Heart left ventricle (tissue), 16 donors: Measurements from ENCODE around the gene DMD. TPM values are rescaled to one million over a fixed set of nuclear protein-coding genes. Genes with fewer than 3 reads are reported as not detected.

ENCODE experiments used
- ATAC-seq, 4 donors: fragments of 200-7000 bp; cut with Tn5 transposase; one replicate each; pipeline ENCODE4 v1.9.1; 2020 to 2022; ENCODE audit warnings: moderate library complexity in 4 of 4, mild to moderate bottlenecking in 3 of 4, moderate number of reproducible peaks in 1 of 4
- DNase-seq, 5 donors: peaks; one replicate each; pipeline ENCODE4 v3.0.0-alpha.2; 2020
- H3K27ac ChIP-seq, 12 donors: fragments of 200-600 bp; sonication (generic) in 4 of 12; one replicate each; pipeline versions ENCODE4 v1.5.0 to v1.8.0; 2016 to 2022; ENCODE audit warnings: mild to moderate bottlenecking in 2 of 12
- H3K27me3 ChIP-seq, 9 donors: fragments of 200-600 bp; sonication (generic) in 2 of 9; one replicate each; pipeline versions ENCODE4 v1.5.1 to v1.8.0; 2016 to 2022; ENCODE audit warnings: mild to moderate bottlenecking in 3 of 9
- H3K36me3 ChIP-seq, 9 donors: fragments of 200-600 bp; sonication (generic) in 2 of 9; one replicate each; pipeline versions ENCODE4 v1.5.0 to v1.8.0; 2018 to 2022; ENCODE audit warnings: mild to moderate bottlenecking in 2 of 9
- H3K4me1 ChIP-seq, 12 donors: fragments of 200-600 bp; sonication (generic) in 4 of 12; one replicate each; pipeline versions ENCODE4 v1.5.0 to v1.8.0; 2016 to 2022; ENCODE audit warnings: mild to moderate bottlenecking in 3 of 12
- H3K4me3 ChIP-seq, 12 donors: fragments of 200-600 bp; sonication (generic) in 4 of 12; one replicate each; pipeline versions ENCODE4 v1.5.0 to v1.8.0; 2017 to 2022; ENCODE audit warnings: mild to moderate bottlenecking in 9 of 12, moderate library complexity in 4 of 12
- H3K9me3 ChIP-seq, 12 donors: fragments of 200-600 bp; sonication (generic) in 4 of 12; one replicate each; pipeline versions ENCODE4 v1.5.0 to v1.8.0; 2016 to 2022; ENCODE audit warnings: mild to moderate bottlenecking in 1 of 12
- CTCF ChIP-seq, 12 donors: fragments of 200-600 bp; sonication (generic) in 4 of 12; IDR thresholded peaks; one replicate each; pipeline versions ENCODE4 v1.5.0 to v1.8.0; 2018 to 2022; ENCODE audit warnings: antibody characterized with exemption in 12 of 12, mild to moderate bottlenecking in 5 of 12
- POLR2A ChIP-seq, 2 donors: fragments of 450-650 bp; IDR thresholded peaks; one replicate each; pipeline ENCODE4 v1.6.1; 2017; ENCODE audit warnings: antibody characterized with exemption in 2 of 2, mild to moderate bottlenecking in 2 of 2, moderate library complexity in 2 of 2
- WGBS, 4 donors: extraction: QIAGEN DNeasy Blood & Tissue Kit in 2 of 4; methylation state at CpG; one replicate each; pipeline versions ENCODE4 v1.1.5 to v1.1.7; 2013 to 2018; 5-methylcytosine and 5-hydroxymethylcytosine counted together
- intact Hi-C, 10 donors: fragments of 100-400 bp; cut with DNase I; formaldehyde crosslinking; loops; one replicate each; pipeline versions ENCODE4 v1.11.1 to v1.14.2; 2022
- polyA plus RNA-seq, 2 donors: library from polyadenylated mRNA; stranded (reverse); fragments of 200-250 nt; gene quantifications; one replicate each; pipeline ENCODE4 v1.2.3, GENCODE V29; 2013
- total RNA-seq, 9 donors: library from RNA; depleted of rRNA in 2 of 9; stranded (reverse); fragments of >200 nt in 2 of 9; fragmentation: NEBNext Ultra II Directional in 3 of 9; extraction: Animal tissue kit (Norgen Biotek cat#: 25700) in 3 of 9; gene quantifications; one replicate each; pipeline versions ENCODE4 v1.1.0 to v1.2.4, GENCODE V29; 2016 to 2023
- donor health status: ischemic (EF 13 %, LVEDD 7.1; RV severe dilation, severe dysfunction).
- donor health status: healthy with polysubstance abuse.
- donor health status: DM: no; HTN: yes; CAD: no.
- donor health status: DM: no; HTN: no; CAD: no.
- donor health status: ischemic (EF 25% LVEDD 6.9; RV normal size, moderate dysfunction).
- donor health status: ischemic (EF 25% LVEDD 5.7; RV mildly dilated, moderate dysfunction).
- donor health status: healthy.
- donor health status: DM: yes; HTN: yes; CAD: no.
- donor health status: ischemic (EF 35%, LVEDD 5.7; RV mildly dilated, moderate dysfunction).
- donor health status: nonischemic (EF 11% LVEDD 7.7; RV severe dilation, severe dysfunction).
- donor health status: DM: yes; HTN: yes; CAD: no.
- donor health status: PGD.
- donor health status: ischemic (EF 29% LVEDD 5.4; RV normal size, mild dysfunction).
- donor health status: nonischemic (EF 23%, LVEDD 6.1; RV moderate dilation, normal function).

The DMD gene
- total and polyA plus RNA-seq, 11 donors = 34.7 to 236 (median 162) TPM

GRCh38 chrX:31223817-31224216, 1987.5 kb downstream of the DMD start:
- DNase-seq (no peak), ATAC-seq (peak in 1 of 4 donors; percentile 50)
- intact Hi-C loops = no loop called here
- TF ChIP-seq POLR2A (IDR thresholded peaks at IDR 0.05) (no peak), CTCF (IDR thresholded peaks at IDR 0.05) (no peak)
- Histone ChIP-seq H3K27ac (no peak overlapping the region), H3K9me3 (no peaks in the 10 kb centered on the region), H3K4me3 (no peak overlapping the region), H3K27me3 (no peaks in the 10 kb centered on the region), H3K4me1 (peaks cover 0 to 14% (median 2%) of the 10 kb centered on the region in 12 donors), H3K36me3 (peaks cover 0 to 9% (median 0%) of the 10 kb centered on the region in 9 donors)
- WGBS, 4 donors = 57 to 63% (median 61%) methylated on average over 3 of the region's 3 CpGs

GRCh38 chrX:31222946-31223345, 1988.4 kb downstream of the DMD start:
- TF ChIP-seq POLR2A (IDR thresholded peaks at IDR 0.05) (no peak), CTCF (IDR thresholded peaks at IDR 0.05) (no peak)
- WGBS, 4 donors = 78 to 84% (median 83%) methylated on average over 6 of the region's 6 CpGs
- H3K9me3 ChIP-seq = no peaks in the 10 kb centered on the region
- no peak overlapping the region for H3K27ac ChIP-seq
- intact Hi-C loops = no loop called here
- DNase-seq = no peak
- no peak for ATAC-seq
- H3K4me1 ChIP-seq = peaks cover 0 to 17% (median 2%) of the 10 kb centered on the region in 12 donors
- no peaks in the 10 kb centered on the region for H3K27me3 ChIP-seq
- peaks cover 0 to 9% (median 0%) of the 10 kb centered on the region in 9 donors for H3K36me3 ChIP-seq
- H3K4me3 ChIP-seq = no peak overlapping the region

GRCh38 chrX:31219174-31219573, 1992.2 kb downstream of the DMD start:
- intact Hi-C loops = loop anchor here in 3 of 10 donors (10.0 kb wide), 4 partner anchors 46 to 436 kb away; no protein-coding TSS in a partner anchor
- no peaks in the 10 kb centered on the region for H3K27me3 ChIP-seq
- no peak for DNase-seq

GRCh38 chrX:31217084-31217483, 1994.3 kb downstream of the DMD start:
- intact Hi-C loops = loop anchor here in 3 of 10 donors (10.0 kb wide), 4 partner anchors 48 to 438 kb away; no protein-coding TSS in a partner anchor
- peak overlapping the region in 3 of 12 donors; percentile 13 to 24 (median 17) for H3K27ac ChIP-seq

More at GRCh38 chrX:31219174-31219573, 1992.2 kb downstream of the DMD start:
- H3K9me3 ChIP-seq = no peaks in the 10 kb centered on the region
- TF ChIP-seq POLR2A (IDR thresholded peaks at IDR 0.05) (no peak), CTCF (IDR thresholded peaks at IDR 0.05) (no peak)
- peaks cover 0 to 9% (median 0%) of the 10 kb centered on the region in 9 donors for H3K36me3 ChIP-seq
- no peak overlapping the region for H3K27ac ChIP-seq
- WGBS, 4 donors = 49 to 65% (median 58%) methylated on average over 6 of the region's 6 CpGs
- no peak overlapping the region for H3K4me3 ChIP-seq
- H3K4me1 ChIP-seq = peaks cover 0 to 30% (median 10%) of the 10 kb centered on the region in 12 donors
- ATAC-seq = no peak

More at GRCh38 chrX:31217084-31217483, 1994.3 kb downstream of the DMD start:
- TF ChIP-seq POLR2A (IDR thresholded peaks at IDR 0.05) (no peak), CTCF (IDR thresholded peaks at IDR 0.05) (no peak)
- peaks cover 0 to 35% (median 13%) of the 10 kb centered on the region in 12 donors for H3K4me1 ChIP-seq
- H3K27me3 ChIP-seq = no peaks in the 10 kb centered on the region
- no peaks in the 10 kb centered on the region for H3K9me3 ChIP-seq
- H3K4me3 ChIP-seq = no peak overlapping the region
- no peak for DNase-seq
- ATAC-seq = no peak
- H3K36me3 ChIP-seq = peaks cover 0 to 2% (median 0%) of the 10 kb centered on the region in 9 donors
- WGBS, 4 donors = 3 to 29% (median 10%) methylated on average over 2 of the region's 2 CpGs
